ENCODE data around the gene NR6A1.

Gene NR6A1

GRCh38 chr9:124660341-124660801, 110.7 kb downstream of the NR6A1 start:
- peak in 40 of 51 donors; percentile 4 to 71 (median 27) for DNase-seq

DNA sequence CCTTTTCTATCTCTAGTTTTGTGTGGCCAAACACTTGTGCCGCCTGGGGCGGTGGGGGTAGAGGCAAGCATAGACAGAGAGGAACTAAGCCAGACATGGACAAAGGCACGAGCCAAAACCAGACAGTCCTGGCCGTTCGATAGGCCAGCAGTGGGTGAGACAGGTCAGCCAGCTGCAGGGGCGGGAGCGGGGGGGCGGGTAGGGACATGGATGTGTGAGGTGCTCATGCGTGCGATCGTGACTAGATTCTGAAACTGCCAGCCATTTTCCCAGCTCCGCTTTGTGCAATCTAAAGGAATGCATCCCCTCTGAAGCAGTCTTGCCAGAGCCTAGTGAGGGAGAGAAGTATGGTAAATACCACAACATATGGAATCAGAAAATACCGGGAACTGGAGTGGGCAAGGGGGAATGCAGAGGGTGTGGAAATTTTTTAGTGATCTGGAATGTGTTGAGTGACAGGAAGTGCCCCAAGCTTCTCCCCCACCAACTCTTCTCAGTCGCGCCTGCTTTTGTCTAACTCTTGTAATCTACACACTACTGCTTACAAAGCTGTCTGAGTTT, 111.9 kb downstream of the NR6A1 start:
- peak; percentile 7 to 91 (median 66) for DNase-seq

- DNase-seq, result peak in 48 of 51 donors; percentile 5 to 90 (median 64)
These were observed 112.7 kb downstream of the NR6A1 start for GRCh38 chr9:124658165-124659017.

DNA sequence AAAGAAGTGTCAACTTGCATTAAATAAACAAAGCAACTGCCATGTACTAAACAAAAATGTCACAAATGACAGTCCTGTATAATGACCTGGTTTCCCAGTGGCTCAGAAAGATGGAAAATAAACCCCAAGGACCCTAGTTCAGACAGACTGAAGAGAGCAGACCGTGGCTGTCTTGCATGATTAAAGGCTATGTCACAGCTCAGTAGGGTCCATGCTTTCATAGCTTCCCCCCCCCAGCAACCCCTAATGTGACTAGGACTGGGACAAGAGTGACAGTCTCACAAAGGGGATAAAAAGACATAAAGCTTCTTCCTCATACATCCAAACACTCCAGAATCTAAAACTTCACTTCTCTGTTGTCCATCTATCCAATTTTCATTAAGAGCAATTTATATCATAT, 113.6 kb downstream of the NR6A1 start:
- no peak for DNase-seq

- DNase-seq, result no peak
These were observed 116.7 kb downstream of the NR6A1 start for GRCh38 chr9:124654431-124654830.

DNA sequence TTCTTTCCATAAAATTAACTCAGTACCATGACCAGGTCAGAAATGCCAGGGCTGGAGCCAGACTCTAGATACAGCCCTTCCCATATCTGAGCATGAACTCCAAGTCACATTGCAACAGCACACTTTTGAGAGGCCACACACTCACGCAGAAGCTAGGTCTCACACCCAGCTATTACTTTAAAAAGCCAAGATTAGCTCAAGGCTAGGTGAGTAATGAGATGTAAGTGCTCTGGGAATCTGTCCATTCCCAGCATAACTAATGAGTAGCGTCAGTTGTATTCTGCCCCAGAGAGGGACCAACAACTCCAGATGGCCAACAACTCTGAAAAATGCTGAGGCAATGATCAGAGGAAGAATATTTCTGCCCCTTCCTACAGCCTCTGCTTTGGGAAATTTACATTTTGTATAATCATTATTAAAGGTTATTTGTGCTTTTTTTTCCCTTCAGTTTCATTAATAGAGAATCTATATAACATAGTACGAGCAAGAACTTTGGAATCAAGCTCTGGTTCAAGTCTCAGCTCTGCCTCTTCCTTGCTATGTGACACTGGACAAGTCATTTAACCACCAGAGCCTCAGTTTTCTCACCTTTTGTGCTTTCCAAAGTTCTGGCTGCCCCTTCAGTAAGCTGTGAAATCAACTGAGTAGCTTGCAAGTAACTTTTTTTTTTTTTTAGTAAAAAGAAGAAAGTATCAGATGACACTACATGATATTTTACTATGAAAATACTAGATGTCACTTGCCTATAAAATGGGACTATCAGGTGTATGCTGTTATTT, 118.3 kb downstream of the NR6A1 start:
- DNase-seq, result no peak

GRCh38 chr9:124652203-124652602, 118.9 kb downstream of the NR6A1 start:
- DNase-seq, result no peak

DNA sequence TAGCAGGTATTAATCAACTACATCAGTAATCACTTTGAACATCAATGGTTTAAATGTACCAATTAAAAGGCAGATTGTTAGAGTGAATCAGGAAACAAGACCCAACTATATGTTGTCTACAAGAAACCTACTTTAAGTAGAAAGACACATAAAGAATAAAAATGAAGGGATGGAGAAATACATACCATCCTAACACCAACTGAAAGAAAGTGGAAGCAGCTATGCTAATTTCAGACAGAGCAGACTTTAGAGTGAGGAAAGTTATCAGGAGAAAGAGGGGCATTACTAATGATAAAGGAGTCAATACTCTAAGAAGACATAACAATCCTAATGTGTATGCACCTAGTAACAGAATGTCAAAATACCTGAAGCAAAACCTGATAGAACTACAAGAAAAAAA, 125.8 kb downstream of the NR6A1 start:
- no peak for DNase-seq

- no peak for DNase-seq
These were observed 131.5 kb downstream of the NR6A1 start for GRCh38 chr9:124639637-124640036.

- DNase-seq, result no peak
These were observed 135.8 kb downstream of the NR6A1 start for GRCh38 chr9:124635285-124635684.

DNA sequence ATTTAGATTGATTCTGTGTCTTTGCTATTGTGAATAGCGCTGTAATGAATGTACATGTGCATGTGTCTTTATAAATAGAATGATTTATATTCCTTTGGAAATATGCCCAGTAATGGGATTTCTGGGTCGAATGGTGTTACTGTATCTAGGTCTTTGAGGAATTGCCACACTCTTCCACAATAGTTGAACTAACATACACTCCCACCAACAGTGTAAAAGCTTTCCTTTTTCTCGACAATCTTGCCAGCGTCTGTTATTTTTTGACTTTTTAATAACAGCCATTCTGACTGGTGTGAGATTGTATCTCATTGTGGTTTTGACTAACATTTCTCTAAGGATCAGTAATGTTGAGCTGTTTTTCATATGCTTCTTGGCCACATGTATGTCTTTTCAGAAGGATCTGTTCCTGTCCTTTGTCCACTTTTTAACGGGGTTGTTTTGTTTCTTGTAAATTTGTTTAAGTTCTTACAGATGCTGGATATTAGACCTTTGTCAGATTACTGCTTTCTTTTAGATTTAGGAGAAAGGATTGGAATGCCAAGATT, 139.0 kb downstream of the NR6A1 start:
- no peak for DNase-seq

GRCh38 chr9:124631326-124631725, 139.8 kb downstream of the NR6A1 start:
- DNase-seq, result no peak

- no peak for DNase-seq
These were observed 141.5 kb downstream of the NR6A1 start for GRCh38 chr9:124629600-124629999.

DNA sequence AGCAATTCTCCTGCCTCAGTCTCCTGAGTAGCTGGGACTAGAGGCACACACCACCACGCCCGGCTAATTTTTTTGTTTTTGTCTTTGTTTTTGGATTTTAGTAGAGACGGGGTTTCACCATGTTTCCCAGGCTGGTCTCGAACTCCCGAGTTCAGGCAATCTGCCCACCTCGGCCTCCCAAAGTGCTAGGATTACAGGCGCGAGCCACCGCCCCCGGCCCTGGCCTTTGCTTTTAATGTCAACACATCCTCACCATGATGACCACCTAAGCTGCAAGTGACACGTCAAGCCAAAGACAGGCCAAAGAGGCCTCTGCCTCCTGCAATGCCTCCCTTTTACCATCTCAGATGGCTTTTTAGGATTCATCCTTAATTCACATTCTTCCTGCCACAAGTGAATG, 142.4 kb downstream of the NR6A1 start:
- no peak for DNase-seq

GRCh38 chr9:124626276-124626675, 144.8 kb downstream of the NR6A1 start:
- DNase-seq, result no peak

- DNase-seq, result no peak
These were observed 146.0 kb downstream of the NR6A1 start for GRCh38 chr9:124625087-124625486.

DNA sequence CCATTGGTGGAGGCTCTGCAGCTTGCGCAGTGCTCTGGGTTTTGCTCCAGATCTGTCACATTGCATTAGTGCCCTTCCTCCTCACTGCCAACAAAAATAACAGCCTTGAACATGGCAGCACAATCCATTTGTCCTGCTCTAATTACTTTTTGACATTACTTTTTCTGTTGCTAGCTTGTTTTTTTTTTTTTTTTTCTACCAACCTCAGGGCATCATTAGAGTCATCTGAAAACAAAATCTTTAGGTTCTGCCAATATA, 146.4 kb downstream of the NR6A1 start:
- no peak for DNase-seq

- DNase-seq, result no peak
These were observed 147.0 kb downstream of the NR6A1 start for GRCh38 chr9:124623966-124624734.

GRCh38 chr9:124622882-124623281, 148.2 kb downstream of the NR6A1 start:
- no peak for DNase-seq

DNA sequence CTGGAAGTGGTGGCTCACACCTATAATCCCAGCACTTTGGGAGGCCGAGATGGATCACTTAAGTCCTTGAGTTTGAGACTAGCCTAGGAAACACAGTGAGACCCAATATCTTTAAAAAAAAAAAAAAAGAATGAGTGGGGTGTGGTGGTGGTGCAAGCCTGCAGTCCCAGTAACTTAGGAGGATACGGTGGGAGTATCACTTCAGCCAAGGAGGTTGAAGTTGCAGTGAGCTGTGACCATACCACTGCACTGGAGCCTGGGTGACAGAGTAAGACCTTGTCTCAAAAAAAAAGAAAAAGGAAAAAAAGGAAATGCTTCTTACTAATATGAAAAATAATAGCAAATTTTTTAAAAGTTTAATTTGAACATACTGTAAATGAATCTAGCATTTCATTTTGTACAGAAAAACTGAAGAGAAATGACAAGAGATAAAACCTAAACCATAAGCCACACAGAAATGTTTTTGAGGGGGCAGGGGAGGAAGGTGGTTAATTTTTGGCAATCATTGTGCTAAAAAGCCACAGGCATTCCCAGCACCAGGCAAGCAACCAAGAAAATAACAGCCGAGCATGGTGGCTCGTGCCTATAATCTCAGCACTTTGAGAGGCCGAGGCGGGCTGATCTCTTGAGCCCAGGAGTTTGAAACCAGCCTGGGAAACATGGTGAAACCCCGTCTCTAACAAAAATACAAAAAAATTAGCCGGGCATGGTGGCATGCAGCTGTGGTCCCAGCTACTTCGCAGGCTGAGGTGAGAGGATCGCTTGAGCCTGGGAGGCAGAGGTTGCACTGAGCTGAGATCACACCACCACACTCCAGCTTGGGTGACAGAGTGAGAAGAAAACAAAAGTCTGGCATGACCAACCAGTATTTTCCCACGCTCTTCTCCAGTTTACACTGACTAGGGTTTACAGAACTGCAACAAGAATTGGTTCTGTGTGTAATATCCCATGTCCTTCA, 149.5 kb downstream of the NR6A1 start:
- DNase-seq, result no peak

Data from hypothalamus (tissue), 51 donors.